Caco-2 (cell line): ENCODE results near the gene FAM171A2. TPM values are rescaled to one million over a fixed set of nuclear protein-coding genes. Genes with fewer than 3 reads are reported as not detected.
A peak's percentile ranks its signal among the peaks of the same experiment; 100 is the strongest.
"Not testable (repeated sequence)": the region's sequence is repeated elsewhere in the genome, so short reads cannot be mapped to it uniquely, and the experiment has no call there.

ENCODE experiments used
- BruUV-seq: library from RNA; stranded (reverse); fragments of 400-500 nt; replicated peaks from 2 replicates; lab custom pipeline; 2021; lab: Mats Ljungman, UMichigan
- CTCF ChIA-PET: fragments of 300-600 bp; sonication (Branson Sonifier 250); formaldehyde crosslinking; loops from one replicate; lab custom pipeline; 2022; ENCODE audit warnings: antibody characterized with exemption; lab: Charles Lee
- POLR2A ChIA-PET: fragments of 300-600 bp; sonication (Branson Sonifier 250); formaldehyde crosslinking; loops from one replicate; lab custom pipeline; 2022; ENCODE audit warnings: antibody characterized with exemption; lab: Charles Lee
- DNase-seq, 2 experiments: peaks; one replicate each; pipeline versions ENCODE4 v3.0.0 to v3.0.0-alpha.2; 2020 to 2022
- H3K27me3 ChIP-seq: replicated peaks from 2 replicates; pipeline ENCODE4 v1.6.0; 2011; ENCODE audit warnings: low read length; ENCODE audit not compliant: control insufficient read depth, insufficient read depth
- H3K36me3 ChIP-seq: 2 replicates; pipeline ENCODE4 v1.5.1; 2011; ENCODE audit warnings: low read length; ENCODE audit not compliant: control insufficient read depth, insufficient read depth
- H3K4me1 ChIP-seq: fragments of 250-450 bp; sonication (Bioruptor Pico); 2 replicates; pipeline ENCODE4 v1.5.1; 2020; ENCODE audit warnings: mild to moderate bottlenecking
- H3K4me3 ChIP-seq: 2 replicates; pipeline ENCODE4 v1.5.1; 2011; ENCODE audit warnings: low read depth, mild to moderate bottlenecking, control low read depth, low read length
- H3K9me3 ChIP-seq: fragments of 250-450 bp; sonication (Bioruptor Pico); 2 replicates; pipeline ENCODE4 v1.5.1; 2020; ENCODE audit warnings: mild to moderate bottlenecking, moderate library complexity
- H3K27ac Mint-ChIP-seq: one replicate; pipeline ENCODE4 v1.8.0; 2022; ENCODE audit warnings: mixed read lengths; ENCODE audit not compliant: unreplicated experiment
- H3K27me3 Mint-ChIP-seq: one replicate; pipeline ENCODE4 v1.8.0; 2022; ENCODE audit warnings: mixed read lengths; ENCODE audit not compliant: insufficient read depth, unreplicated experiment
- H3K36me3 Mint-ChIP-seq: one replicate; pipeline ENCODE4 v1.8.0; 2022; ENCODE audit warnings: mild to moderate bottlenecking, mixed read lengths; ENCODE audit not compliant: insufficient read depth, unreplicated experiment
- H3K4me1 Mint-ChIP-seq: one replicate; pipeline ENCODE4 v1.8.0; 2022; ENCODE audit warnings: low read depth, mixed read lengths; ENCODE audit not compliant: unreplicated experiment
- H3K4me3 Mint-ChIP-seq: one replicate; pipeline ENCODE4 v1.8.0; 2022; ENCODE audit warnings: mild to moderate bottlenecking, moderate library complexity, mixed read lengths; ENCODE audit not compliant: unreplicated experiment
- H3K9me3 Mint-ChIP-seq: one replicate; pipeline ENCODE4 v1.8.0; 2022; ENCODE audit warnings: mixed read lengths; ENCODE audit not compliant: unreplicated experiment
- intact Hi-C: fragments of 100-400 bp; cut with micrococcal nuclease; formaldehyde crosslinking; loops from one replicate; pipeline ENCODE4 v1.10.0; 2022; ENCODE audit not compliant: unreplicated experiment
- total RNA-seq: library from RNA; stranded (reverse); gene quantifications from 2 replicates; pipeline ENCODE4 v1.2.3, GENCODE V29; 2022
- TF ChIP-seq, protein P1 (sequence below), 2 experiments: fragments of 200-600 bp in 1 of 2; IDR thresholded peaks; 1 replicate in 1 of 2; 2 replicates in 1 of 2; pipeline versions ENCODE4 v1.5.1 to v1.8.0; 2011 to 2022; ENCODE audit warnings: antibody characterized with exemption in 1 of 2, control low read depth in 1 of 2, inconsistent platforms in 1 of 2, low read depth in 1 of 2, low read length in 1 of 2, mild to moderate bottlenecking in 1 of 2, moderate library complexity in 1 of 2; ENCODE audit not compliant: insufficient read depth in 1 of 2, severe bottlenecking in 1 of 2, unreplicated experiment in 1 of 2

The FAM171A2 gene
- total RNA-seq, 1 experiment from 2014 or later = 3.6 TPM

GRCh38 chr17:44345454-44346026 is 18.1 kb downstream of the FAM171A2 start:
- peak overlapping the region; percentile 69 for H3K4me3 ChIP-seq
- H3K36me3 ChIP-seq = no peaks in the 10 kb centered on the region
- Mint-ChIP-seq H3K4me1 (peaks cover 22% of the 10 kb centered on the region), H3K9me3 (no peaks in the 10 kb centered on the region), H3K27ac (peak overlapping the region; percentile 90), H3K27me3 (peaks cover 3% of the 10 kb centered on the region), H3K4me3 (peak overlapping the region; percentile 90), H3K36me3 (peaks cover 12% of the 10 kb centered on the region)
- ChIA-PET POLR2A (interaction anchor here (0.6 to 1.5 kb wide), 4 partner anchors 13 to 160 kb away, joined by 3 to 4 read pairs (median 4); no protein-coding TSS in a partner anchor), CTCF (interaction anchor here (0.6 to 1.9 kb wide), 13 partner anchors 13 to 177 kb away, joined by 3 to 10 read pairs (median 4); partner anchors contain the start of genes FAM171A2 and SLC25A39)
- TSS peak; percentile 70 for BruUV-seq
- DNase-seq = peak; percentile 72
- H3K27me3 ChIP-seq = no peaks in the 10 kb centered on the region
- TF ChIP-seq, protein P1, sequence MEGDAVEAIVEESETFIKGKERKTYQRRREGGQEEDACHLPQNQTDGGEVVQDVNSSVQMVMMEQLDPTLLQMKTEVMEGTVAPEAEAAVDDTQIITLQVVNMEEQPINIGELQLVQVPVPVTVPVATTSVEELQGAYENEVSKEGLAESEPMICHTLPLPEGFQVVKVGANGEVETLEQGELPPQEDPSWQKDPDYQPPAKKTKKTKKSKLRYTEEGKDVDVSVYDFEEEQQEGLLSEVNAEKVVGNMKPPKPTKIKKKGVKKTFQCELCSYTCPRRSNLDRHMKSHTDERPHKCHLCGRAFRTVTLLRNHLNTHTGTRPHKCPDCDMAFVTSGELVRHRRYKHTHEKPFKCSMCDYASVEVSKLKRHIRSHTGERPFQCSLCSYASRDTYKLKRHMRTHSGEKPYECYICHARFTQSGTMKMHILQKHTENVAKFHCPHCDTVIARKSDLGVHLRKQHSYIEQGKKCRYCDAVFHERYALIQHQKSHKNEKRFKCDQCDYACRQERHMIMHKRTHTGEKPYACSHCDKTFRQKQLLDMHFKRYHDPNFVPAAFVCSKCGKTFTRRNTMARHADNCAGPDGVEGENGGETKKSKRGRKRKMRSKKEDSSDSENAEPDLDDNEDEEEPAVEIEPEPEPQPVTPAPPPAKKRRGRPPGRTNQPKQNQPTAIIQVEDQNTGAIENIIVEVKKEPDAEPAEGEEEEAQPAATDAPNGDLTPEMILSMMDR (IDR thresholded peaks at IDR 0.05; ENCODE audit: insufficient read depth in 1 of 2, low read depth in 1 of 2, low read length in 1 of 2, severe bottlenecking in 1 of 2, unreplicated experiment in 1 of 2) = peak; percentile 57 to 69
- H3K9me3 ChIP-seq = no peaks in the 10 kb centered on the region
- H3K4me1 ChIP-seq = 0 out of 2 replicates have a peak, but pooled peaks cover 6% of the 10 kb centered on the region
- intact Hi-C loops = loop anchor here (1.0 kb wide), 1 partner anchor 14 kb away; no protein-coding TSS in a partner anchor

DNA sequence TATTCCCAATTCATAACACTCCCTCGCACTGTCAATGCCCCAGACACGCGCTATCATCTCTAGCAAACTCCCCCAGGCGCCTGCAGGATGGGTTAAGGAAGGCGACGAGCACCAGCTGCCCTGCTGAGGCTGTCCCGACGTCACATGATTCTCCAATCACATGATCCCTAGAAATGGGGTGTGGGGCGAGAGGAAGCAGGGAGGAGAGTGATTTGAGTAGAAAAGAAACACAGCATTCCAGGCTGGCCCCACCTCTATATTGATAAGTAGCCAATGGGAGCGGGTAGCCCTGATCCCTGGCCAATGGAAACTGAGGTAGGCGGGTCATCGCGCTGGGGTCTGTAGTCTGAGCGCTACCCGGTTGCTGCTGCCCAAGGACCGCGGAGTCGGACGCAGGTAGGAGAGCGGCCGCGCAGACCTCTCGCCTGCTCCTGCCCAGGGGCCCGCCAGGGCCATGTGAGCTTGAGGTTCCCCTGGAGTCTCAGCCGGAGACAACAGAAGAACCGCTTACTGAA is 18.7 kb downstream of the FAM171A2 start, which contains the start of gene GRN:
GRN (plus strand) TSS at position 364 of the 515 bp plus-strand sequence. CDS start 3,863 bp downstream, outside the sequence.
- Histone ChIP-seq H3K27me3 (no peaks in the 10 kb centered on the region), H3K4me1 (0 out of 2 replicates have a peak, but pooled peaks cover 6% of the 10 kb centered on the region), H3K4me3 (peak within 1 kb of the TSS; percentile 69), H3K36me3 (no peaks in the 10 kb centered on the region), H3K9me3 (no peaks in the 10 kb centered on the region)
- Mint-ChIP-seq H3K4me1 (peaks cover 22% of the 10 kb centered on the region), H3K27ac (peak within 1 kb of the TSS; percentile 90), H3K27me3 (peaks cover 3% of the 10 kb centered on the region), H3K9me3 (no peaks in the 10 kb centered on the region), H3K36me3 (peaks cover 12% of the 10 kb centered on the region), H3K4me3 (peak within 1 kb of the TSS; percentile 90)
- intact Hi-C loops = loop anchor here (1.0 kb wide), 1 partner anchor 14 kb away; no protein-coding TSS in a partner anchor
- CTCF ChIA-PET = interaction anchor here (1.0 to 1.9 kb wide), 10 partner anchors 14 to 177 kb away, joined by 3 to 10 read pairs (median 4); partner anchors contain the start of genes FAM171A2 and SLC25A39
- peak; percentile 97 to 98 for DNase-seq
- POLR2A ChIA-PET = interaction anchor here (0.6 to 1.5 kb wide), 3 partner anchors 13 to 18 kb away, joined by 3 to 5 read pairs (median 4); no protein-coding TSS in a partner anchor
- no TSS peak for BruUV-seq
- TF ChIP-seq, protein P1 (IDR thresholded peaks at IDR 0.05; ENCODE audit: insufficient read depth in 1 of 2, low read depth in 1 of 2, low read length in 1 of 2, severe bottlenecking in 1 of 2, unreplicated experiment in 1 of 2) = no peak

GRCh38 chr17:44343510-44344209 is 20.0 kb downstream of the FAM171A2 start:
- Mint-ChIP-seq H3K4me1 (peaks cover 22% of the 10 kb centered on the region), H3K36me3 (peaks cover 12% of the 10 kb centered on the region), H3K4me3 (no peak overlapping the region), H3K9me3 (no peaks in the 10 kb centered on the region), H3K27ac (no peak overlapping the region), H3K27me3 (peaks cover 3% of the 10 kb centered on the region)
- TF ChIP-seq, protein P1 (IDR thresholded peaks at IDR 0.05; ENCODE audit: insufficient read depth in 1 of 2, low read depth in 1 of 2, low read length in 1 of 2, severe bottlenecking in 1 of 2, unreplicated experiment in 1 of 2) = no peak
- ChIA-PET POLR2A (no interaction called here), CTCF (no interaction called here)
- H3K4me3 ChIP-seq = no peak overlapping the region
- no TSS peak for BruUV-seq
- H3K27me3 ChIP-seq = no peaks in the 10 kb centered on the region
- H3K36me3 ChIP-seq = no peaks in the 10 kb centered on the region
- intact Hi-C loops = no loop called here
- no peak for DNase-seq
- 0 out of 2 replicates have a peak, but pooled peaks cover 6% of the 10 kb centered on the region for H3K4me1 ChIP-seq
- H3K9me3 ChIP-seq = no peaks in the 10 kb centered on the region

DNA sequence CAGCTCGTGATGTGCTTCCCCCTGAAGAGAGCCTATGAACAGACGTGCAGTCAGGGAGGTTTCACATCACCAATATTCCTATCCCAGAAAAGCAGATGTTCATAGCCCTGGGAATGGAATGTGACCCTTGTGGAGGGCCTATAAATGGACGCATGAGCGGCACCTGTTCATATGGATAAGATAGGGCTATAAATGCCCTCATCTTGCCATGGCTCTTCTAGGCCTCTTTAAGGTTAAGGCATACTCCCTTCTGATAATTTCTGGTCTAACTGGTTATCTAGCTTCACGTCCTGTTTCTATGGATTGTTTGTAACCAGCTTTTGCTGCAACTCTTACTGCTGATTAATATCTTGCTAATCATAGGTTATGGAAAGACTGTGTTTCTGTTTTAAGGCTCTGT is 23.1 kb downstream of the FAM171A2 start:
- BruUV-seq, H3K27me3 ChIP-seq, H3K4me3 ChIP-seq, POLR2A ChIA-PET, H3K9me3 ChIP-seq, H3K36me3 ChIP-seq, H3K36me3 Mint-ChIP-seq, intact Hi-C loops, CTCF ChIA-PET, H3K27me3 Mint-ChIP-seq, H3K4me1 ChIP-seq, DNase-seq, H3K4me3 Mint-ChIP-seq, H3K9me3 Mint-ChIP-seq, H3K27ac Mint-ChIP-seq: not testable (repeated sequence)
- H3K4me1 Mint-ChIP-seq = peaks cover 13% of the 10 kb centered on the region
